Liver (tissue), 9 donors: ENCODE results near the gene ELOVL4. TPM values are rescaled to one million over a fixed set of nuclear protein-coding genes. Genes with fewer than 3 reads are reported as not detected.

ENCODE experiments used
- DNase-seq: peaks from one replicate; pipeline ENCODE4 v3.0.0-alpha.2; 2017; ENCODE audit warnings: low spot score
- H3K27ac ChIP-seq, 2 donors: one replicate each; pipeline ENCODE4 v1.7.0; 2013; ENCODE audit warnings: inconsistent platforms in 2 of 2, low read length in 2 of 2, control low read depth in 1 of 2, low read depth in 1 of 2, mild to moderate bottlenecking in 1 of 2
- H3K27me3 ChIP-seq, 4 donors: one replicate each; pipeline versions ENCODE4 v1.6.1 to v1.7.0; 2013; ENCODE audit warnings: low read length in 3 of 4, inconsistent platforms in 1 of 4, mild to moderate bottlenecking in 1 of 4, moderate library complexity in 1 of 4; ENCODE audit not compliant: control insufficient read depth in 4 of 4, insufficient read depth in 4 of 4
- H3K36me3 ChIP-seq, 4 donors: one replicate each; pipeline versions ENCODE4 v1.6.1 to v1.7.0; 2013; ENCODE audit warnings: low read length in 3 of 4, mild to moderate bottlenecking in 3 of 4, low read depth in 1 of 4, moderate library complexity in 1 of 4; ENCODE audit not compliant: control insufficient read depth in 4 of 4, insufficient read depth in 3 of 4
- H3K4me1 ChIP-seq, 4 donors: one replicate each; pipeline versions ENCODE4 v1.6.1 to v1.7.0; 2013; ENCODE audit warnings: low read length in 3 of 4, mild to moderate bottlenecking in 3 of 4, moderate library complexity in 1 of 4; ENCODE audit not compliant: control insufficient read depth in 4 of 4, insufficient read depth in 4 of 4
- H3K4me3 ChIP-seq, 3 donors: one replicate each; pipeline versions ENCODE4 v1.6.1 to v1.7.0; 2013; ENCODE audit warnings: low read length in 3 of 3, control low read depth in 1 of 3, low read depth in 1 of 3, mild to moderate bottlenecking in 1 of 3
- H3K9ac ChIP-seq, 2 donors: one replicate each; pipeline ENCODE4 v1.7.0; 2013; ENCODE audit warnings: low read length in 2 of 2, mild to moderate bottlenecking in 2 of 2, moderate library complexity in 2 of 2, control low read depth in 1 of 2, low read depth in 1 of 2
- H3K9me3 ChIP-seq, 4 donors: one replicate each; pipeline versions ENCODE4 v1.6.1 to v1.7.0; 2013; ENCODE audit warnings: low read length in 3 of 4; ENCODE audit not compliant: control insufficient read depth in 4 of 4
- ATF3 ChIP-seq: IDR thresholded peaks from 2 replicates; pipeline ENCODE4 v1.6.1; 2016; ENCODE audit warnings: antibody characterized with exemption
- EGR1 ChIP-seq, 2 donors: IDR thresholded peaks; 2 replicates each; pipeline ENCODE4 v1.6.1; 2016 to 2018; ENCODE audit warnings: antibody characterized with exemption in 2 of 2, low read depth in 2 of 2
- FOXA1 ChIP-seq: IDR thresholded peaks from 2 replicates; pipeline ENCODE4 v1.6.1; 2016; ENCODE audit warnings: antibody characterized with exemption
- FOXA2 ChIP-seq: IDR thresholded peaks from 2 replicates; pipeline ENCODE4 v1.6.1; 2016; ENCODE audit warnings: antibody characterized with exemption
- GABPA ChIP-seq, 2 donors: IDR thresholded peaks in 1 of 2; conservative IDR thresholded peaks in 1 of 2; 2 replicates each; pipeline ENCODE4 v1.6.1; 2016; ENCODE audit warnings: antibody characterized with exemption in 2 of 2, mild to moderate bottlenecking in 1 of 2, moderate library complexity in 1 of 2
- HNF4A ChIP-seq, 2 donors: conservative IDR thresholded peaks; 2 replicates each; pipeline ENCODE4 v1.6.1; 2016; ENCODE audit warnings: antibody characterized with exemption in 2 of 2, mild to moderate bottlenecking in 2 of 2
- HNF4G ChIP-seq: IDR thresholded peaks from 2 replicates; pipeline ENCODE4 v1.6.1; 2016; ENCODE audit warnings: antibody characterized with exemption
- MAX ChIP-seq: IDR thresholded peaks from 2 replicates; pipeline ENCODE4 v1.6.1; 2016; ENCODE audit warnings: antibody characterized with exemption
- NR2F2 ChIP-seq: IDR thresholded peaks from 2 replicates; pipeline ENCODE4 v1.6.1; 2016; ENCODE audit warnings: antibody characterized with exemption
- RAD21 ChIP-seq, 2 donors: IDR thresholded peaks; 2 replicates each; pipeline ENCODE4 v1.6.1; 2016; ENCODE audit warnings: antibody characterized with exemption in 2 of 2, mild to moderate bottlenecking in 2 of 2
- REST ChIP-seq: IDR thresholded peaks from 2 replicates; pipeline ENCODE4 v1.6.1; 2016; ENCODE audit warnings: antibody characterized with exemption, mild to moderate bottlenecking
- SP1 ChIP-seq: IDR thresholded peaks from 2 replicates; pipeline ENCODE4 v1.6.1; 2018; ENCODE audit warnings: antibody characterized with exemption, mild to moderate bottlenecking
- TAF1 ChIP-seq: conservative IDR thresholded peaks from 2 replicates; pipeline ENCODE4 v1.6.1; 2016; ENCODE audit warnings: antibody characterized with exemption, mild to moderate bottlenecking
- YY1 ChIP-seq: IDR thresholded peaks from 2 replicates; pipeline ENCODE4 v1.6.1; 2016; ENCODE audit warnings: antibody characterized with exemption, mild to moderate bottlenecking
- ZBTB33 ChIP-seq: IDR thresholded peaks from 2 replicates; pipeline ENCODE4 v1.6.1; 2016; ENCODE audit warnings: antibody characterized with exemption
- WGBS: extraction: QIAGEN DNeasy Blood & Tissue Kit; methylation state at CpG from one replicate; pipeline ENCODE4 v1.1.7; 2013; 5-methylcytosine and 5-hydroxymethylcytosine counted together
- polyA plus RNA-seq, 2 donors: library from polyadenylated mRNA; stranded (reverse) in 1 of 2; unstranded in 1 of 2; fragments of 200-250 nt in 1 of 2; fragments of >200 nt in 1 of 2; fragmentation: Nextera tagmentation in 1 of 2; extraction: Ambion mirVana in 1 of 2; gene quantifications; one replicate each; pipeline versions ENCODE4 v1.2.1 to v1.2.3, GENCODE V29; 2013 to 2015
- total RNA-seq, 2 donors: library from RNA; depleted of rRNA; stranded (reverse); fragments of >200 nt; gene quantifications; one replicate each; pipeline ENCODE4 v1.2.3, GENCODE V29; 2014
- donor health status: healthy.
- donor health status: healthy.
- donor health status: healthy.
- donor health status: healthy.
- donor health status: healthy.

ELOVL4 gene
- total and polyA plus RNA-seq, 4 donors: 0.07 to 2.1 (median 0.09) TPM; not detected in 1

GRCh38 chr6:79896075-79896449 lies 51.3 kb downstream of the ELOVL4 start:
- Histone ChIP-seq H3K9ac (no peak overlapping the region), H3K36me3 (no peaks in the 10 kb centered on the region), H3K27ac (no peak overlapping the region), H3K27me3 (no peaks in the 10 kb centered on the region), H3K9me3 (peaks cover 0 to 3% (median 0%) of the 10 kb centered on the region in 4 donors), H3K4me1 (no peaks in the 10 kb centered on the region), H3K4me3 (no peak overlapping the region)
- no peak for TF ChIP-seq FOXA2
- TF ChIP-seq RAD21 (IDR thresholded peaks at IDR 0.05): no peak
- no peak for TF ChIP-seq SP1
- no peak for TF ChIP-seq MAX
- no peak for TF ChIP-seq NR2F2
- TF ChIP-seq ATF3: no peak
- TF ChIP-seq HNF4G: no peak
- TF ChIP-seq GABPA (IDR thresholded peaks at IDR 0.05 in 1 of 2, conservative IDR thresholded peaks at IDR 0.05 in 1 of 2): no peak
- no peak for TF ChIP-seq YY1
- TF ChIP-seq EGR1 (IDR thresholded peaks at IDR 0.05; ENCODE audit: low read depth in 2 of 2): no peak
- no peak for TF ChIP-seq TAF1
- no peak for TF ChIP-seq REST
- TF ChIP-seq ZBTB33: no peak
- TF ChIP-seq HNF4A (conservative IDR thresholded peaks at IDR 0.05): no peak
- no peak for TF ChIP-seq FOXA1
- 87% methylated on average over 5 of the region's 5 CpGs for WGBS
- no peak for DNase-seq

- H3K27me3 ChIP-seq: no peaks in the 10 kb centered on the region
- H3K36me3 ChIP-seq: no peaks in the 10 kb centered on the region
- H3K9ac ChIP-seq: no peak overlapping the region
- TF ChIP-seq ATF3 (no peak), HNF4A (conservative IDR thresholded peaks at IDR 0.05) (no peak), NR2F2 (no peak)
- DNase-seq: no peak
- no peaks in the 10 kb centered on the region for H3K4me1 ChIP-seq
- no peak overlapping the region for H3K4me3 ChIP-seq
- H3K9me3 ChIP-seq: peaks cover 0 to 3% (median 0%) of the 10 kb centered on the region in 4 donors
- H3K27ac ChIP-seq: no peak overlapping the region
Measured at GRCh38 chr6:79895382-79896074, 51.8 kb downstream of the ELOVL4 start.
